NCI-H446 treated with DMSO at 0.1 percent for 48 hours (cell line): ENCODE measurements around the gene ADAMTS6.

Source experiments
- DNase-seq: peaks from one replicate; lab custom pipeline; 2025; lab: John Stamatoyannopoulos, UW

The ADAMTS6 gene

GRCh38 chr5:65144136-65144871 lies 337.4 kb downstream of the ADAMTS6 start:
- DNase-seq: no peak

DNA sequence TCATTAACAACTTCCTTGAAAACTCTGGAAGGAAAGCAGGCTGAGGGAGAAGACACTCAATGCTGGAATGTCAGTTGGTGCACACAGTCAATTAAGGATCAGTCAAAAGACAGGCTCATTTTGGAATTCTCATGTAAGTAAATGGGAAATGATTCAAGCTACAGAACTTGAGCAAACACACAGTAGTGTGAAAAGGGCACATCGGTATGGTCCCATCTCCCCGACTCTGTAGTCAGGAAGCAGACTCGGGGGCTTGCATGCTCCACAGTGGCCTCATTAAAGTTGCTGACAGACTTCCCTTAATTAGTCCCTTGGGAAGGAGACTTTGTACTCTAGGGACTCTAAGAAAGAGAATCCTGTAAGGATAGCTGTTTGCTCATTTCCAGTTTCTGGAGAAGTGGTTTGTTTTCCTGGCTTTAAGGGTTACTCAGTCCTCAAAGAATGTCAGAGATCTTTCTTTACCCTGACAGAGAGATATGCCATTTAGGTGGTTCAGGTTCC lies 339.2 kb downstream of the ADAMTS6 start:
- DNase-seq: peak; percentile 45

GRCh38 chr5:65142016-65142415 lies 339.7 kb downstream of the ADAMTS6 start:
- DNase-seq: no peak

GRCh38 chr5:65141493-65141892 lies 340.2 kb downstream of the ADAMTS6 start:
- peak; percentile 84 for DNase-seq

DNA sequence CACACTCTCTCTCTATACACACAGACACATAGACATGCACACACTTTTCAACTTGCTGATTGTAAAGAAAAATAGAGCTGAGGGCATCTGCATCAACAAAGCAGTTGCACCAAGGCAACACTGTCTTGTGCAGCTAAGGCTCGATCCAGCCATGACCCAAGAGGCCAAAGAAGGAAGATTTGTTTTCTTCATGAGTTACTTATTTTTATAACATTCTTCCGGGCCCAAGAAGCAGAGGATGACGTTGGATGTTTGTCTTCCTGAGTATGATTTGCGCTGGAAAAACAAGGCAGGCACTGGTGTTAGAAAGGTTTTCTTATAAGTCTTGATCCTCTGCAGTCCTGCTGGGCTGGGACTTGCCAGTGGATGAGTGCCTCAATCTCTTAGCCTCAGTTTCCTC lies 344.1 kb downstream of the ADAMTS6 start:
- no peak for DNase-seq

DNA sequence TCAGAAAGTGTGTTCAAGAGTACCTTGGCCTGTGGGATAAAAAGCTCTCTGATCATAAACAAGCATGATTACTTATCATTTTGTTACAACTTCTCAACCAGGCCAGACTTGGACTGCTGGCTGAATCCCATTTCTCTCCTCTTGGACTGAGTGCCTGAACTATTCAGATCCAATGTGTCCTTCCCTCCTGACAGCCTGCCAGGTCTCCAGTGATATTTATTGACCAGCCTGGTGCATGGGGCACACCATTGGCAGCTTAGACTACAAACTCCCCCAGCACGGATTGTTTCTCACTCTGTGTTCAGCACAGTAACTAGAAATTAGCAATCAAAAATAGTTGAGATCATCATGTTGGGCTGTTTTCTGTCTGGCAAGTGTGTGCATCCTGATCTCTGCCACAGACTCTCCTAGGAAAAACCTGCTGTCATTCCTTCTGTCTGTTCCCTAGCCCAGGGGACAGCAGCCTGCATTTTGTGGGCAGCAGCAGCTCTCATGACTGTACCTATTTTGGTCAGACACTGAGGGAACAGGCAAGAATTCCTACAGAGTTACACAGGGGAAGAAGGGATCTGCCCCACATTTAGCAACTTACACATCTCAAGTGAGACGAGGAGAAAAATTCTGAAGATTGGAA lies 348.1 kb downstream of the ADAMTS6 start:
- DNase-seq: peak; percentile 54

- peak; percentile 63 for DNase-seq
Observed at GRCh38 chr5:65132386-65132785, 349.3 kb downstream of the ADAMTS6 start.

DNA sequence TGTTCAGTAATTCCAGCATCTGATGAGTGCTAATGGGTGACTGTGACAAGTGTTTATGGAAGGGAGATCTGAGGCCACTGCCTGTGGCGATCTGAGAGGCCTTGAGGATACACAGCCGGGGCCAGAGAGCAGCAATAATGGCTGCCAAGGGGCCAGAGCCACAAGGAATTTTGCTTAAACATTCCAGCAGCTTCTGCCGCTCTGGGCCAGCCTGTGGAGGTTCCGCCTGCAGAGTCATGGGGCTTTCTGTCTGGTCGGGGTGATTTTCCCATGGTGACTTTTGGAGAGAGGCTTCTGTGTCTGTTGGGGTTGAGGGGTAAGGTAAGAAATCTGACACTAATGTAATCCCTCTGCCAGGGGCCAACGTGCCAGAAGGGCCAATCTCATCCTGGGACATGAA lies 353.5 kb downstream of the ADAMTS6 start:
- no peak for DNase-seq

DNA sequence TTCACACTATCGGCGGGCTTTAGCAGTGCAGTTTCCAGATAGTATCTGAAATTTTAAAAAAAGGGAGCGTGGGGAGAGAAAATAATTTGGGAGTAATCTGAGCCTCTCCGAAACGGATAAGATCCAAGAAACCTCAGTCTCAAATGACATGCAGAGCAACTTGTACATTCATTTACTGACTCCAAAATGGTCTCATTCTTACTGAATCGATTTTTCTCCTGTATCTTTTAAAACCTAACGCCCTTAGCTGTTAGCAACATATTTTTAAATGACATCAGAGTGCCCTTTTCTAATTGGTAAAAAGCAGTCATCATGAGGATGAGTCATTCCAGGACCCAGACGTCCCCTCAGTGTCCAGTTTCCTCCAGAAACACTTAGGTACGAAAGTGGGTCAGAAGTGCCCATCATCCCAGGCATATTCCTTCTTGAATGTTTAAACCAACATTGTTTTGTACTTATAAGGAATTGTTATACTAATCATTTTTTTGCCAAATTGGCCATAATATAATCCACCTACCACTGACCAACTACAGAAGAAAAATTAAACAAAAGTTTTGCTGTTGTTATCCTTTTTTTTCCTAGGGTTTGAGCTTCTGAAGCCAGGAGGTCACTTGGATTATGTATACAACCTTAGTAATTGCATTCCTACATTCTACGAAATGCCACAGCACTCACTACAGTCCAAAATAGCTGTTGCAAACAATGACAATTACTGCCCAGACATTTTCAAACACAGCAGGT lies 354.4 kb downstream of the ADAMTS6 start:
- no peak for DNase-seq

DNA sequence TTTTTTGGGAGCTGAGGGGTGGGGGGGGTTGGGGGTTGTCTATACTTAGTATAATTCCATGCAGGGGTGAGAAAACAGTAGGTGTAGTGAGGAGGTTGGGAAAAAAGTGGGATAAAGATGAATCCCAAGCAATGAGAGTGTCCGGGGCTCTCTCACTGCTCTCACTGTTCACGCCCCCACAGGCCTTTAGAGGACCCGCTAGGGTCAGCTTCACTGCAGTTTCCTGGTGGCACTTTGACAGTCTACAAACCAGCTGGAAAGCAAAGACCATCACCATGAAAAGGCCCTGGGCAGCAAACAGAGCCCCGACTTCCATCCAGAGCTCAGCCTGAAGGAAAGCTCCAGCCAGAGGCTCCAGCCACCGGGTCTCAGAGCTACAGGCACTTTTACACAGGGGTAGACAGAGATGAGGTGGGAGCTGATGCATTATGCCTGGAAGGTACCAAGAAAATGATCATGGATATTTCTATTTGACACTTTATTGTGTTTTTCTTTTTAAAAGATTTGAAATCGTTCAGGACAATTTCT lies 355.1 kb downstream of the ADAMTS6 start:
- DNase-seq: no peak

DNA sequence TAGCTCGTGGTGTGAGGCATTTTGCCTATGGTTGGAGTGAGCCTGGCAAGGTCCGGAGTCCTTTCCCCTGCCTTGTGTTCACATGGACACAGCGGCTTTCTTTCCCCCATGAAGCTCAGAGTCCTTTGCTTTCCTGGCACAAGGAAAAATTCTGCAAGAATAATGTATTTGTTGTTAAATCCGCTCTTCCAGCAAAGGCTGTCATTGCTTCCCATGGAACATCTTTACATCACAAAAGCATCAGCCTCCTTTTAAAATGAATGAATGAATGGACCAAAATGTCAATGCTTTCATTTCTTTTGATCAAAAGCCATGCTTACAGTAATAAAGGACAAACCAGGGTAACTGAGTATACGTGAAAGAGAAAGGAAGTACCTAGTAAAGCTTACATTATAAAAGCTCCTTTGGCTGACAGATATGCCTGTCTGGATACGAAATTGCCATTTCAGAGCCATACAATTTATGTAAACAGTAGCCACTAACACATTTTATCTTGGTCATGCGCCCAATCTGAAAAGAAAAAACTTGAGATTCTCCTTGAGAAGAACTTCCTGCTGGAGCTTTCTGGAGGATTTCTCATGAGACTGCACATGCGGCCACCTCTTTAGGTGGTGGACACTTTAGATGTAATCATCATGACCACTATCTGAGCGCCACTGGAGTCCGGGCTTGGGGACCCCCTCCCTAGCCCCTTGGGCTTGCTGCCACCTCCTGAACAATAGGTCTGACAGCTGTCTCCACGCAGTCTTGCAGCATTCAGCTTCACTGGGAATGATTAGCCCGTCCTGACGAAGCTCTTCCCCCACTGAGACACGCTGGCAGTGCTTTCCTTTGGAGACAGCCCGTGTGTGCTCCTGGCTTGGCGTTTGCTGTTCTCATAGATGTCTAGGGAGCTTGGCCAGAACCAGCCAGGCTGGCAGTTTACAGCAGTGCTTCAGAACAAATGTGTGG lies 355.9 kb downstream of the ADAMTS6 start:
- DNase-seq: peak; percentile 83

GRCh38 chr5:65121880-65122436 lies 359.8 kb downstream of the ADAMTS6 start:
- DNase-seq: no peak

DNA sequence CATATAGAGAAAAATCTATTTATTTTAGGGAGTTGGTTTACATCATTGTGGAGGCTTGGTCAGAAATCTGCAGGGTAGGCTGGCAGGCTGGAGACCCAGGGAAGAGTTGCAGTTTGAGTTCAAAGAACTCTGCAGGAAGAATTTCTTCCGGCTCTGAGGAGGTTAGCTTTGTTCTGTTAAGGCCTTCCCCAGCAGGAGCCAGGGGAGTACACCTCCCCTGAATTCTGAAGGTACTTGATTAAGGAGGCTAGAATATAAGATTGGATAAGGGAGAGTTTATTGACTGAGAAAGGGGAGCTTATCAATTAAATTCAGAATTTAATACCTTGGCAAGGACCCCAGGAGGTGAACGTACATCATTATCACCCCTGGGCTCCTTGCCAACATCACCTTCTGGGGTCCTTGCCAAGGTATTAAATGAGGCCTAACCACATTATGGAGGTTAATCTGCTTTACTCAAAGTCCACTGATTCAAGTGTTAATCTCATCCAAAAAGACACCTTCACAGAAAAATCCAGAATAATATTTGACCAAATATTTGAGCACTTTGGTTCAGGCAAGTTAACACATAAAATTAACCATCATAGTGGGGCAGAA lies 361.3 kb downstream of the ADAMTS6 start:
- DNase-seq: no peak

- DNase-seq: no peak
Observed at GRCh38 chr5:65117525-65117924, 364.2 kb downstream of the ADAMTS6 start.

GRCh38 chr5:65113771-65114170 lies 367.9 kb downstream of the ADAMTS6 start:
- DNase-seq: no peak

GRCh38 chr5:65111961-65112658 lies 369.6 kb downstream of the ADAMTS6 start:
- DNase-seq: no peak

- no peak for DNase-seq
Observed at GRCh38 chr5:65108786-65109743, 372.7 kb downstream of the ADAMTS6 start.

DNA sequence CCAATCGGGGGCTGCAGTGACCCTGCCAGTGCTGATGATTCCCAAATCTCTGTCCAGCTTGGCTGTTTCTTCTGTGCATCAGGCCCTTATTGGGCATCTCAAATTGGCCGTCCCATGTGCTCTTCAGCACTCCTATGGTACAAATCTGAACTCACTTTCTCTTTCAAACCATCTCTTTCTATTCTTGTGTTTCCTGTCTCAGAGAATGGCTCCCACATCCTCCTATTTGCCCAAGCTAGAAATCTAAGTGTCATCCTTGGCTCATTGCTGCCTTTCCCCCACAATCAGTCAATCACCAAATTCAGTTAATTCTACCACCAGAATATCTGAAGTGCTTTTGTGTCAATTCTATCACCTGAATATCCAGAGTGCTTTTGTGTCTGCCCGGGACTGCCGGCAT lies 376.4 kb downstream of the ADAMTS6 start:
- no peak for DNase-seq

GRCh38 chr5:65104831-65105230 lies 376.9 kb downstream of the ADAMTS6 start:
- DNase-seq: no peak
